Progenitor cell of endocrine pancreas (in vitro differentiated cells): ENCODE results near the gene LYSMD3. TPM values are rescaled to one million over a fixed set of nuclear protein-coding genes. Genes with fewer than 3 reads are reported as not detected.

ENCODE experiments used
- DNase-seq: peaks from one replicate; pipeline ENCODE4 v3.0.0; 2021; ENCODE audit warnings: low spot score; ENCODE audit not compliant: unreplicated experiment
- H3K27ac Mint-ChIP-seq: 2 replicates; pipeline ENCODE4 v1.8.0; 2021; ENCODE audit warnings: mild to moderate bottlenecking, moderate library complexity, mixed read lengths
- H3K27me3 Mint-ChIP-seq: 2 replicates; pipeline ENCODE4 v1.8.0; 2021; ENCODE audit warnings: mixed read lengths
- H3K36me3 Mint-ChIP-seq: 2 replicates; pipeline ENCODE4 v1.8.0; 2022; ENCODE audit warnings: mixed read lengths; ENCODE audit not compliant: insufficient read depth
- H3K4me1 Mint-ChIP-seq: 2 replicates; pipeline ENCODE4 v1.8.0; 2021; ENCODE audit warnings: low read depth, mixed read lengths
- H3K4me3 Mint-ChIP-seq: 2 replicates; pipeline ENCODE4 v1.8.0; 2021; ENCODE audit warnings: low read depth, mild to moderate bottlenecking, moderate library complexity, mixed read lengths
- H3K9me3 Mint-ChIP-seq: 2 replicates; pipeline ENCODE4 v1.8.0; 2021; ENCODE audit warnings: low read depth, mixed read lengths
- CTCF ChIP-seq: fragments of 200-600 bp; sonication (generic); IDR thresholded peaks from one replicate; pipeline ENCODE4 v1.5.0; 2021; ENCODE audit warnings: antibody characterized with exemption, mild to moderate bottlenecking; ENCODE audit not compliant: unreplicated experiment
- total RNA-seq: library from RNA; stranded (reverse); gene quantifications from 2 replicates; pipeline ENCODE4 v1.2.1, GENCODE V29; 2021

Gene LYSMD3
- total RNA-seq, 1 donor from 2014 or later = 16.4 TPM

GRCh38 chr5:90554358-90555006, 25.1 kb upstream of the LYSMD3 start:
- Mint-ChIP-seq H3K36me3 (no peaks in the 10 kb centered on the region), H3K27me3 (peaks cover 7% of the 10 kb centered on the region), H3K4me3 (no peak overlapping the region), H3K9me3 (no peaks in the 10 kb centered on the region), H3K4me1 (peaks cover 23% of the 10 kb centered on the region), H3K27ac (no peak overlapping the region)
- DNase-seq = no peak
- no peak for TF ChIP-seq CTCF

GRCh38 chr5:90553711-90554110, 24.3 kb upstream of the LYSMD3 start:
- Mint-ChIP-seq H3K4me3 (no peak overlapping the region), H3K36me3 (no peaks in the 10 kb centered on the region), H3K27ac (no peak overlapping the region), H3K27me3 (peaks cover 7% of the 10 kb centered on the region), H3K9me3 (no peaks in the 10 kb centered on the region), H3K4me1 (peaks cover 23% of the 10 kb centered on the region)
- DNase-seq = no peak
- no peak for TF ChIP-seq CTCF

- Mint-ChIP-seq H3K36me3 (no peaks in the 10 kb centered on the region), H3K9me3 (no peaks in the 10 kb centered on the region), H3K4me1 (peaks cover 34% of the 10 kb centered on the region), H3K27me3 (peaks cover 2% of the 10 kb centered on the region), H3K27ac (no peak overlapping the region), H3K4me3 (no peak overlapping the region)
- no peak for DNase-seq
- TF ChIP-seq CTCF = no peak
These were observed 22.0 kb upstream of the LYSMD3 start for GRCh38 chr5:90551376-90551775.

GRCh38 chr5:90550963-90551362, 21.6 kb upstream of the LYSMD3 start:
- no peak for DNase-seq

GRCh38 chr5:90549729-90550275, 20.4 kb upstream of the LYSMD3 start:
- H3K4me1 Mint-ChIP-seq = peaks cover 38% of the 10 kb centered on the region

More at GRCh38 chr5:90550963-90551362, 21.6 kb upstream of the LYSMD3 start:
- TF ChIP-seq CTCF = no peak
- no peak overlapping the region for H3K4me3 Mint-ChIP-seq
- H3K36me3 Mint-ChIP-seq = no peaks in the 10 kb centered on the region
- H3K4me1 Mint-ChIP-seq = peaks cover 34% of the 10 kb centered on the region
- H3K27ac Mint-ChIP-seq = no peak overlapping the region
- H3K27me3 Mint-ChIP-seq = no peaks in the 10 kb centered on the region
- no peaks in the 10 kb centered on the region for H3K9me3 Mint-ChIP-seq

More at GRCh38 chr5:90549729-90550275, 20.4 kb upstream of the LYSMD3 start:
- H3K36me3 Mint-ChIP-seq = no peaks in the 10 kb centered on the region
- no peaks in the 10 kb centered on the region for H3K9me3 Mint-ChIP-seq
- H3K4me3 Mint-ChIP-seq = no peak overlapping the region
- no peak for DNase-seq
- TF ChIP-seq CTCF = no peak
- H3K27me3 Mint-ChIP-seq = no peaks in the 10 kb centered on the region
- H3K27ac Mint-ChIP-seq = no peak overlapping the region
